GM12874 (cell line): ENCODE data around the gene CDK8.

Experiments used
- TF ChIP-seq, protein P1 (sequence below): IDR thresholded peaks from 2 replicates; pipeline ENCODE4 v1.5.1; 2011; ENCODE audit warnings: low read depth, mild to moderate bottlenecking, control low read depth, low read length, moderate library complexity; ENCODE audit not compliant: insufficient read depth

The CDK8 gene

DNA sequence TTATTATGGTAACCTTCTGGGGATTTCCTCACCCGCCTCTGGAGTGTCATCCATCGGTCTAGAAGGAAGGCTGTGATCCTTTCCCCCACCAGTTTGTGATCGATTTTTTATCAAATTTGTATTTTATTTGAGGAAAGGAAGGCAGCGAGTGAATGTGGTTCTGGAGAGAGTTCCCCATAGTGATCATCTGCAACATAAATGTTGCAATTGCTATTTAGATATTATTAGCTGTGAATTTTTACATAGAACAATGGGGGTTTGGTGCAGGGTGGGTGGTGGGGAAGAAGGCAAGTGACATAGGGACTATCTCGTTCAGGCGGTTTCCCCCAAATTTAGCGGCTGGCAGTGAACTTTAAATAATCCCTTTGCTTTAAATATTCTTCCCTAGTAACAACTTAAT lies 1.2 kb downstream of the CDK8 start:
- TF ChIP-seq, protein P1, sequence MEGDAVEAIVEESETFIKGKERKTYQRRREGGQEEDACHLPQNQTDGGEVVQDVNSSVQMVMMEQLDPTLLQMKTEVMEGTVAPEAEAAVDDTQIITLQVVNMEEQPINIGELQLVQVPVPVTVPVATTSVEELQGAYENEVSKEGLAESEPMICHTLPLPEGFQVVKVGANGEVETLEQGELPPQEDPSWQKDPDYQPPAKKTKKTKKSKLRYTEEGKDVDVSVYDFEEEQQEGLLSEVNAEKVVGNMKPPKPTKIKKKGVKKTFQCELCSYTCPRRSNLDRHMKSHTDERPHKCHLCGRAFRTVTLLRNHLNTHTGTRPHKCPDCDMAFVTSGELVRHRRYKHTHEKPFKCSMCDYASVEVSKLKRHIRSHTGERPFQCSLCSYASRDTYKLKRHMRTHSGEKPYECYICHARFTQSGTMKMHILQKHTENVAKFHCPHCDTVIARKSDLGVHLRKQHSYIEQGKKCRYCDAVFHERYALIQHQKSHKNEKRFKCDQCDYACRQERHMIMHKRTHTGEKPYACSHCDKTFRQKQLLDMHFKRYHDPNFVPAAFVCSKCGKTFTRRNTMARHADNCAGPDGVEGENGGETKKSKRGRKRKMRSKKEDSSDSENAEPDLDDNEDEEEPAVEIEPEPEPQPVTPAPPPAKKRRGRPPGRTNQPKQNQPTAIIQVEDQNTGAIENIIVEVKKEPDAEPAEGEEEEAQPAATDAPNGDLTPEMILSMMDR: no peak

DNA sequence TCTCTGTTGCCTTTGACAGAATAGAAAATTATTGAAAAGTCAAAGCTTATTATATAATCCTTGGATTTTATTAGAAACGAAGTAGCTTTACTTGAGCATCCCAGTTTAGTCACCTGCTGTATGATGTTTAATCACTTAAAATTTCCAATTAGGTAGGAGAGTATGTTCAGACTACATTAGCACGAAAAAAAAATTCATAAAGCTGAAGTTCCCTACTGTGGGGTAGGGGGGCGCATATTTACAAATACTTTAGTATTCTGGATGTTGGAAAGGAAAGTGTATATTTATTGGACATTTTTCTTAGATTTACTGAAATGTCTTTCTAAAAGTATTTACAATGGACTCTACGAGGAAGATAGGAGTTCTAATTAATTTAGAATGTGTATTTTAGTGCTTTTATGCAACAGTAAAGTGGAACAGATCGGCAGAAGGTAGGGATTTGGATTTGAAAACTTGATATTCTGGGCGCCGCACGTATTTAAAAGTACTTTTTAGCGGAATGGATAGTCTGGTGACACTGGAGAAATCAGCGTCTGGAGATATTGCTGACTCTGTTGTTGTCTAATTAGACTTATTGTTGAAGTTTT lies 1.9 kb downstream of the CDK8 start:
- TF ChIP-seq, protein P1: peak; percentile 22; the same call in 1 of the 2 replicates

DNA sequence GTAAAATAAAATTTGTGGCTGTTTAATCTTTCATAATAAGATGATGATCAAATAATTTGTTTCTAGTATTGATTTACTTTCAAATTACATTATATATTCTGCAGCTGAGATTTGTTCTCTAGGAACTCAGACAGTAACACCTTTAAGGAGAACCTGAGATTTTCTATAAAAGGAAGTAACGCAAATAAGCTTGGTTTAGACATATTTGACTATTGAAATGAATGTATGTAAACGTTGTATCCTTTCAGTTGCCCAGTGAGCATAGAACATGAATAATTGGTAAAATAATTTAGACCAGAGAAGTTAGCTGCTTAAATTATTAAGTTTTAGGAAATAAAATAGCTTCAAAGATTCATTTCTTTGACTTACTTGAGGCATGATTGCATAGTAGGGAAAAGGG lies 3.1 kb downstream of the CDK8 start:
- TF ChIP-seq, protein P1: no peak

DNA sequence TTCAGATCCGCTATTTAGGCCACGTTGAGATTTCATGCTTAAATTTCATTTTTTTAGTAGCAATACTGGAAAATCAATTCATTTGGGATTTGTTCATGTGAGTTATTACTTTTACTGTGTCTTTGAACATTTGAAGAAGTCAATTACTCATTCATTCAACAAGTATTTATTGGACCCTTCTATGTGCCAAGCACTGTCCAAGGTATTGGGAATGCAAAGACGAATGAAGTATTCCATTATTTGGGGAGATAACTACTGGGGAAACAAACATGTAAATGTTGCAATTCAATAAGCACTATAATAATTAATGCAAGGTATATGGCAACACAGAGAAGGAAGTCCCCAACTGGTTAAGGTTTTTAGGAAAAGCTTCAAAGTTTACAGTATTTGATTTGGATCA lies 5.7 kb downstream of the CDK8 start:
- TF ChIP-seq, protein P1: no peak

DNA sequence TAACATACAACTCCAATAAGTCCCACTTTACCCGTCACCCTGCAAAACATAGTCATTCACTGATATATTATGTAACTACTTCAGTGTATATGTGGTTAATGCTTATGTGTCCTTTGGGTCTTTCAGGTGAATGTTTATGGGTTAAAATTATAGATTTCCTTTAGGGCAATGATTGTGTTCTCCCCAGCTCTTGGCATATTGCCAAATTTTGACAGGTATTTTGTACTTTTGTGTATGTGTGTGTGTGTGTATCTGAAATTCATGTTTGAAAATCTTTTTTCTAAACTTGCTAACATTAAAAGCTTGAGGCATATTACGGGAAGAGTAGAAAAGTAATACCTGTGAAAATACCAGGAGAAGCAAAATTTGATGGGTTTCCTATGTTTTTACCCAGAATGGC lies 8.2 kb downstream of the CDK8 start:
- TF ChIP-seq, protein P1: no peak

DNA sequence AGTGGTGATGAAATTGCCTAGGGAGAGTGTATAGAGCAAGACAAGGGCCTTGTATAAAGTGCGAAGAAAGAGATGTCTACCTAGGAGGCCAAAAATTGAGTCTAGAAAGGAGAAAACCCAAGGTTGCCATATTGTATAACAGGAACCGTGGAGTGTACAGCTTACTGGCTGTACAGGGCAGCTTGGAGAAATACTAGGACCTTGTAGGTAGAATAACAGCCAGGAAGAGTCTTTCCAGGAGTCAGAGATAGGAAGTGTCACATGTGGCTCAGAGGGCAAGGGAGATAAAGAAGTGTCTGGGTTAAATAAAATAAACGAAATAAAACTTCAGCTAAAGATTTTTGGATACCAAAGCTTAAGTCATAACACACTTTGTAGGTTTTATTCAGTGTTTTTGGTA lies 12.4 kb downstream of the CDK8 start:
- TF ChIP-seq, protein P1: no peak

DNA sequence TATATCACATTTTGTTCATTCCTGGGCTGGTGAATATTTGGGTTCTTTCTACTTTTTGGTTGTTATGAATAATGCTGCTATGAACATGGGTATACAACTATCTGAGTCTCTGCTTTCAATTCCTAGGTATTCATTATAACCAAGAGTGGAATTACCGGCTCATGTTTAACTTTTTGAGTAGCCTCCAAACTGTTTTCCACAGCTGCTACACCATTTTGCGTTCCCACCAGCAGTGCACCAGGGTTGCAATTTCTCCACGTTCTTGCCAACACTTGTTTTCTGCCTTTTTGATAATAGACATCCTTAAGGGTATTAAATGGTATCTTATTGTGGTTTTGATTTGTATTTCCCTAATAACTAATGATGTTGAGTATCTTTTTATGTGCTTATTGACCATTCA lies 16.8 kb downstream of the CDK8 start:
- TF ChIP-seq, protein P1: no peak
